Lung (tissue), 12 donors: ENCODE measurements around the gene ZNF569. TPM values are rescaled to one million over a fixed set of nuclear protein-coding genes. Genes with fewer than 3 reads are reported as not detected.
"Not testable (repeated sequence)": the region's sequence is repeated elsewhere in the genome, so short reads cannot be mapped to it uniquely, and the experiment has no call there.

Experiments used
- ATAC-seq: fragments of 200-7000 bp; cut with Tn5 transposase; one replicate; pipeline ENCODE4 v1.9.1; 2020; ENCODE audit warnings: moderate number of reproducible peaks; ENCODE audit not compliant: insufficient read depth, low FRiP score
- DNase-seq, 3 donors: peaks; one replicate each; pipeline ENCODE4 v3.0.0-alpha.2; 2013 to 2017
- H3K27ac ChIP-seq, 2 donors: one replicate each; pipeline ENCODE4 v1.5.1; 2013; ENCODE audit warnings: mild to moderate bottlenecking in 2 of 2, moderate library complexity in 2 of 2, control low read depth in 1 of 2, inconsistent platforms in 1 of 2, low read depth in 1 of 2, low read length in 1 of 2
- H3K27me3 ChIP-seq, 3 donors: one replicate each; pipeline ENCODE4 v1.5.1; 2013; ENCODE audit warnings: low read length in 2 of 3; ENCODE audit not compliant: control insufficient read depth in 3 of 3, insufficient read depth in 3 of 3
- H3K36me3 ChIP-seq, 4 donors: one replicate each; pipeline ENCODE4 v1.5.1; 2013; ENCODE audit warnings: low read length in 4 of 4, mild to moderate bottlenecking in 1 of 4, moderate library complexity in 1 of 4; ENCODE audit not compliant: control insufficient read depth in 4 of 4, insufficient read depth in 4 of 4
- H3K4me1 ChIP-seq, 5 donors: one replicate each; pipeline ENCODE4 v1.5.1; 2013; ENCODE audit warnings: low read length in 5 of 5, mild to moderate bottlenecking in 2 of 5, moderate library complexity in 1 of 5; ENCODE audit not compliant: control insufficient read depth in 5 of 5, insufficient read depth in 5 of 5
- H3K4me3 ChIP-seq: one replicate; pipeline ENCODE4 v1.5.1; 2013; ENCODE audit warnings: mild to moderate bottlenecking, control low read depth, moderate library complexity
- H3K9ac ChIP-seq, 2 donors: one replicate each; pipeline ENCODE4 v1.5.1; 2013; ENCODE audit warnings: low read length in 2 of 2, control low read depth in 1 of 2; ENCODE audit not compliant: insufficient read depth in 1 of 2
- H3K9me3 ChIP-seq, 4 donors: one replicate each; pipeline ENCODE4 v1.5.1; 2013; ENCODE audit warnings: low read length in 3 of 4, mild to moderate bottlenecking in 1 of 4, moderate library complexity in 1 of 4; ENCODE audit not compliant: control insufficient read depth in 4 of 4, insufficient read depth in 3 of 4
- WGBS, 2 donors: extraction: QIAGEN DNeasy Blood & Tissue Kit; methylation state at CpG; one replicate each; pipeline ENCODE4 v1.1.7; 2013; 5-methylcytosine and 5-hydroxymethylcytosine counted together
- polyA plus RNA-seq, 2 donors: library from polyadenylated mRNA; stranded (reverse); fragments of 200-250 nt; gene quantifications; one replicate each; pipeline ENCODE4 v1.2.1, GENCODE V29; 2013
- total RNA-seq, 2 donors: library from RNA; depleted of rRNA in 1 of 2; stranded (reverse); fragments of >200 nt in 1 of 2; gene quantifications; one replicate each; pipeline ENCODE4 v1.2.1, GENCODE V29; 2014 to 2021
- TF ChIP-seq, protein P1 (sequence below): IDR thresholded peaks from 2 replicates; pipeline ENCODE4 v1.5.1; 2012; ENCODE audit warnings: mild to moderate bottlenecking; ENCODE audit errors: control extremely low read depth, extremely low read depth
- donor health status: control.
- donor health status: control.
- donor health status: Bipolar disorder and iron deficiency.
- donor health status: healthy.
- donor health status: DM: yes; HTN: yes; CAD: no.

Gene ZNF569
- total and polyA plus RNA-seq, 4 donors = 1.2 to 10.1 (median 2.6) TPM

DNA sequence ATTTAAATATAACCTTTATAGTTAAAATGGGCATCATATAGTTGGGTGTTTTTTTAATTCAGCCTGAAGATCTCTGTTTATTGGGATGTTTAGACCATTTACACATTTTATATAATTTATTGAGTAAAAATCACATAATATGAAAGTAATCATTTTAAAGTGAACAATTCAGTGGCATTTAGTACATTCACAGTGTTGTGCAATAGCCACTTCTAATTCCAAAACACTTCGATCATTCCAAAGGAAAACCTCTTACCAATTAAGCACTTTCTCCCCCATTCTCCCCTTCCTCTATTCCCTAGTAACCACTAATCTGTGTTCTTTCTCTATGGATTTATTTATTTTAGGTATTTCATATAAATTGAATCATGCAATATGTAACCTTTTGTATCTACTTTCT, 66.2 kb downstream of the ZNF569 start:
- TF ChIP-seq, protein P1, sequence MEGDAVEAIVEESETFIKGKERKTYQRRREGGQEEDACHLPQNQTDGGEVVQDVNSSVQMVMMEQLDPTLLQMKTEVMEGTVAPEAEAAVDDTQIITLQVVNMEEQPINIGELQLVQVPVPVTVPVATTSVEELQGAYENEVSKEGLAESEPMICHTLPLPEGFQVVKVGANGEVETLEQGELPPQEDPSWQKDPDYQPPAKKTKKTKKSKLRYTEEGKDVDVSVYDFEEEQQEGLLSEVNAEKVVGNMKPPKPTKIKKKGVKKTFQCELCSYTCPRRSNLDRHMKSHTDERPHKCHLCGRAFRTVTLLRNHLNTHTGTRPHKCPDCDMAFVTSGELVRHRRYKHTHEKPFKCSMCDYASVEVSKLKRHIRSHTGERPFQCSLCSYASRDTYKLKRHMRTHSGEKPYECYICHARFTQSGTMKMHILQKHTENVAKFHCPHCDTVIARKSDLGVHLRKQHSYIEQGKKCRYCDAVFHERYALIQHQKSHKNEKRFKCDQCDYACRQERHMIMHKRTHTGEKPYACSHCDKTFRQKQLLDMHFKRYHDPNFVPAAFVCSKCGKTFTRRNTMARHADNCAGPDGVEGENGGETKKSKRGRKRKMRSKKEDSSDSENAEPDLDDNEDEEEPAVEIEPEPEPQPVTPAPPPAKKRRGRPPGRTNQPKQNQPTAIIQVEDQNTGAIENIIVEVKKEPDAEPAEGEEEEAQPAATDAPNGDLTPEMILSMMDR = no peak
- no peak overlapping the region for H3K4me3 ChIP-seq
- H3K9ac ChIP-seq = no peak overlapping the region
- peaks cover 0 to 33% (median 15%) of the 10 kb centered on the region in 4 donors for H3K9me3 ChIP-seq
- WGBS, 2 donors = 95 to 100% methylated on average over 1 of the region's 1 CpG
- H3K4me1 ChIP-seq = no peaks in the 10 kb centered on the region
- DNase-seq (no peak), ATAC-seq (no peak)
- no peak overlapping the region for H3K27ac ChIP-seq
- H3K27me3 ChIP-seq = no peaks in the 10 kb centered on the region
- H3K36me3 ChIP-seq = no peaks in the 10 kb centered on the region

DNA sequence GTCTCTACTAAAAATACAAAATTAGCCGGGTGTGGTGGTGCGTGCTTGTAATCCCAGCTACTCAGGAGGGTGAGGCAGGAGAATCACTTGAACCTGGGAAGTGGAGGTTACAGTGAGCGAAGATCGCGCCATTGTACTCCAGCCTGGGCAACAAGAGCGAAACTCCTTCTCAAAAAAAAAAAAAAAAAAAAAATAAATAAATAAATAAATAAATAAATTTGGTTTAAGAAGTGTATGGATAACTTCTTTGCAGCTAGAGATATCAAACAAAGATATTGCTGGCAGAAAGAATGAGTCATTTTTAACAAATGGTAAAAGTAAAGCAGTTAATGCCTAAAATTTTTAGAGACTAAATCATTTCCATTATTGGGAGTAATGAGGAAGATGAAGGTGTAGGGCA, 75.8 kb downstream of the ZNF569 start:
- not testable (repeated sequence) for H3K27me3 ChIP-seq, H3K9ac ChIP-seq, H3K4me1 ChIP-seq, DNase-seq, H3K4me3 ChIP-seq, H3K27ac ChIP-seq, ATAC-seq
- peaks cover 22 to 46% (median 35%) of the 10 kb centered on the region in 4 donors for H3K9me3 ChIP-seq
- H3K36me3 ChIP-seq = peaks cover 6 to 46% (median 31%) of the 10 kb centered on the region in 4 donors
- 99 to 100% methylated on average over 6 of the region's 6 CpGs for WGBS, 2 donors

DNA sequence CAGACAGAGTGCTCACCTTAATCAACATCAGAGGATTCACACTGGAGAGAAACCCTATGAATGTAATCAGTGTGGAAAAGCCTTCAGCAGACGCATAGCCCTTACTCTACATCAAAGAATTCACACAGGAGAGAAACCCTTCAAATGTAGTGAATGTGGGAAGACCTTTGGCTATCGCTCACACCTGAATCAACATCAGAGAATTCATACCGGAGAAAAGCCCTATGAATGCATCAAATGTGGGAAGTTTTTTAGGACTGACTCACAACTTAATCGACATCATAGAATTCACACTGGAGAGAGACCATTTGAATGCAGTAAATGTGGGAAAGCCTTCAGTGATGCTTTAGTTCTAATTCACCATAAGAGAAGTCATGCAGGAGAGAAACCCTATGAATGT, 78.0 kb downstream of the ZNF569 start:
- TF ChIP-seq, protein P1 = no peak
- peaks cover 27 to 46% (median 39%) of the 10 kb centered on the region in 4 donors for H3K9me3 ChIP-seq

DNA sequence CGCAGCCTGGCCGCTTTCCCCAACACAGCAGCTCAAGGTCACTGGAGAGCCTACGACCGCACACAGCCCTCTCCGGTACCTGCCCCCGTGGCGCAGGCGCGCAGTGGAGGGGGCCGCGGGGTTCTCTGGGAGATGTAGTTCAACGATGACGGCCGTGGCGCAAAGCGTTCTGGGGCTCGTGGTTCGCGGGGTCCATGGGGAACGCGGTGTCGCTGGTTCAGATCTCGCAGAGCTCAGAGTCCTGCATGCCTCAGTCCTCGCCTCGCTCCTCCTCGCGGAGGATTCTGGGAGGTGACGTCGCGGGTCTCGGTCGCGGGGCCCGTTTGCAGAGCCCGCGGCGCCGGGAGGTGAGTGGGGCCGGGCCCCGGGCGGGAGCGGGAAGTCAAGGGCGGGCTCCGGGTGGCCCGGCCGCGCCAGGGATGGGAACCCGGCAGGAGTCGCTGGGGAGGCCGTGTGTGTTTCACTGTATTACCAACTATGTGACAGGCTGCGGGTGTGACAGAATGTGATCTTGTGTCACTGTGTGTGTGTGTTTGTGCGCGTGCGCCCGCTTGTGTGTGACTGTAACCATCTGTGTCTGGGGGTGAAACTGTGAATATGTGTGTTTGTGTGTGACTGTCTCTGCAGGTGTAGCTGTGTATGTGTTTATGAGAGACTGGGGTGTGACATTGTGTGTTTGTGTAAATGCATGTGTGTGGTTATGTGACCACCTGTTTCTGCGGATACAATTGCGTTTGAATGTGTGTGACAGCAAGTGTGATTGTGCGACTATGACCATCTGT, 96.2 kb downstream of the ZNF569 start, which contains the start of gene ZNF527:
TSS of gene ZNF527 (plus strand) at position 220 of the 782 bp plus-strand sequence. CDS start 3,100 bp downstream, outside the sequence.
- TF ChIP-seq, protein P1 = no peak
- ATAC-seq = peak; percentile 100

More for the DNA sequence above, 78.0 kb downstream of the ZNF569 start:
- H3K27ac ChIP-seq = no peak overlapping the region
- no peaks in the 10 kb centered on the region for H3K27me3 ChIP-seq
- H3K36me3 ChIP-seq = peaks cover 11 to 67% (median 48%) of the 10 kb centered on the region in 4 donors
- DNase-seq (no peak), ATAC-seq (no peak)
- H3K4me3 ChIP-seq = no peak overlapping the region
- WGBS, 2 donors = 98 to 99% methylated on average over 4 of the region's 4 CpGs
- no peaks in the 10 kb centered on the region for H3K4me1 ChIP-seq
- no peak overlapping the region for H3K9ac ChIP-seq

DNA sequence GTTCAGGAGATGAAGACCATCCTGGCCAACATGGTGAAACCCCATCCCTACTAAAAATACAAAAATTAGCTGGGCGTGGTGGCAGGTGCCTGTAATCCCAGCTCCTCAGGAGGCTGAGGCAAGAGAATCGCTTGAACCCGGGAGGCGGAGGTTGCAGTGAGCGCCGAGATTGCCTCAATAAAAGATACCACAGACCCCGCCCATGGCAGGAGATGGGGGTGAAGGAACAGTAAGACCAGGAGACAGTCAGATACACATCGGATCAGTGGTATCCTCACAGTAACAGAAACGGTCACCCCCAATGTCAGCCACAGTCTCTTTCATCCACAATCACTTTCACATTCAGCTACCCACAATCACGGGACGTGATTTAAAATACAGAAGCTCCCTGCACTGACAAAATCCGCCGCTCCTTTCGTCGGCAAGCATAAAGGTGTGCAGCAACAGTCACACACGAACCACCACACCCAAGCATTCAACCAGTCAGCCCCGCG, 96.8 kb downstream of the ZNF569 start:
- Histone ChIP-seq H3K9me3 (peaks cover 0 to 14% (median 5%) of the 10 kb centered on the region in 4 donors), H3K9ac (peak overlapping the region; percentile 47 to 100), H3K27ac (peak overlapping the region; percentile 72 to 81), H3K4me1 (peaks cover 0 to 11% (median 3%) of the 10 kb centered on the region in 5 donors), H3K4me3 (peak overlapping the region; percentile 68), H3K36me3 (peaks cover 0 to 15% (median 7%) of the 10 kb centered on the region in 4 donors)
- ATAC-seq, DNase-seq, H3K27me3 ChIP-seq: not testable (repeated sequence)
- 12 to 14% methylated on average over 18 of the region's 18 CpGs for WGBS, 2 donors

More for the DNA sequence above, 96.2 kb downstream of the ZNF569 start, which contains the start of gene ZNF527:
- Histone ChIP-seq H3K27ac (peak within 1 kb of the TSS; percentile 72 to 89), H3K9ac (peak within 1 kb of the TSS; percentile 87 to 100), H3K4me3 (peak within 1 kb of the TSS; percentile 74), H3K36me3 (peaks cover 5 to 19% (median 13%) of the 10 kb centered on the region in 4 donors), H3K9me3 (peaks cover 0 to 17% (median 4%) of the 10 kb centered on the region in 4 donors), H3K4me1 (peaks cover 0 to 11% (median 3%) of the 10 kb centered on the region in 5 donors), H3K27me3 (no peaks in the 10 kb centered on the region)
- 1% methylated on average over 55 to 58 of the region's 58 CpGs for WGBS, 2 donors
- peak; percentile 98 to 99 (median 98) for DNase-seq
